A549 (cell line): ENCODE results near the gene FTCD. TPM values are rescaled to one million over a fixed set of nuclear protein-coding genes. Genes with fewer than 3 reads are reported as not detected.

Experiments used
- ATAC-seq, 2 experiments: fragments of 200-7000 bp in 1 of 2; fragments of >200 bp in 1 of 2; cut with Nextera tagmentation in 1 of 2; cut with Tn5 transposase in 1 of 2; 3 replicates each; pipeline versions ENCODE4 v1.8.0 to v1.9.1; 2018 to 2020; ENCODE audit warnings: mild to moderate bottlenecking in 1 of 2, moderate library complexity in 1 of 2
- CTCF ChIA-PET: fragments of 300-600 bp; sonication (Branson Sonifier 250); formaldehyde crosslinking; extraction: SDS; loops from one replicate; lab custom pipeline; 2021; ENCODE audit warnings: antibody characterized with exemption, inconsistent platforms; lab: Yijun Ruan, JAX
- POLR2A ChIA-PET: fragments of 350-600 bp; formaldehyde crosslinking; extraction: SDS; loops from one replicate; lab custom pipeline; 2021; ENCODE audit warnings: antibody characterized with exemption, inconsistent platforms; lab: Yijun Ruan, JAX
- DNase-seq, 2 experiments: peaks; one replicate each; pipeline versions ENCODE4 v3.0.0 to v3.0.0-alpha.2; 2011 to 2016; ENCODE audit warnings: low read depth in 1 of 2, low spot score in 1 of 2
- FAIRE-seq: peaks from 2 replicates; lab custom pipeline; 2011; peaks lifted over from hg19 to GRCh38; lab: Jason Lieb, UNC
- H3K27ac ChIP-seq, 2 experiments: fragments of >200 bp; sonication (Bioruptor Twin); formaldehyde crosslinking; 3 replicates each; pipeline ENCODE4 v1.5.1; 2016 to 2017
- H3K4me1 ChIP-seq: fragments of >200 bp; sonication (Bioruptor Twin); formaldehyde crosslinking; 3 replicates; pipeline ENCODE4 v1.6.1; 2016
- H3K4me2 ChIP-seq: fragments of >200 bp; sonication (Bioruptor Twin); formaldehyde crosslinking; 3 replicates; pipeline ENCODE4 v1.6.1; 2016
- H3K4me3 ChIP-seq: fragments of >200 bp; sonication (Bioruptor Twin); formaldehyde crosslinking; 3 replicates; pipeline ENCODE4 v1.5.1; 2016
- H3K9me3 ChIP-seq: fragments of >200 bp; sonication (Bioruptor Twin); formaldehyde crosslinking; 3 replicates; pipeline ENCODE4 v1.6.1; 2016
- BCL3 ChIP-seq: fragments of >200 bp; sonication (Bioruptor Twin); formaldehyde crosslinking; IDR thresholded peaks from 3 replicates; pipeline ENCODE4 v1.6.1; 2016
- CBX8 ChIP-seq: fragments of 200-600 bp; sonication (generic); IDR thresholded peaks from 2 replicates; pipeline ENCODE4 v1.6.1; 2016
- CEBPB ChIP-seq, 2 experiments: fragments of >200 bp in 1 of 2; sonication (Bioruptor Twin) in 1 of 2; formaldehyde crosslinking in 1 of 2; IDR thresholded peaks; 2 replicates each; pipeline ENCODE4 v1.6.1; 2012 to 2016
- CTCF ChIP-seq: fragments of >200 bp; sonication (Bioruptor Twin); formaldehyde crosslinking; IDR thresholded peaks from 3 replicates; pipeline ENCODE4 v1.5.1; 2016
- EHF ChIP-seq: fragments of 250-450 bp; sonication (Bioruptor Pico); IDR thresholded peaks from 2 replicates; pipeline ENCODE4 v1.5.0; 2020; ENCODE audit warnings: mild to moderate bottlenecking
- EHMT2 ChIP-seq: fragments of 200-600 bp; sonication (generic); IDR thresholded peaks from 2 replicates; pipeline ENCODE4 v1.6.1; 2016; ENCODE audit warnings: antibody characterized with exemption, low read depth, mild to moderate bottlenecking, moderate library complexity
- FOSL2 ChIP-seq, 2 experiments: fragments of 450-650 bp in 1 of 2; fragments of >200 bp in 1 of 2; sonication (Bioruptor Twin) in 1 of 2; formaldehyde crosslinking; IDR thresholded peaks; 2 replicates each; pipeline versions ENCODE4 v1.5.0 to v1.6.1; 2016 to 2020; ENCODE audit warnings: mild to moderate bottlenecking in 1 of 2, moderate library complexity in 1 of 2
- GATA3 ChIP-seq: IDR thresholded peaks from 2 replicates; pipeline ENCODE4 v1.6.1; 2012; ENCODE audit warnings: borderline replicate concordance
- HEYL ChIP-seq: fragments of 250-450 bp; sonication (Bioruptor Pico); IDR thresholded peaks from 2 replicates; pipeline ENCODE4 v1.8.0; 2021; ENCODE audit warnings: mild to moderate bottlenecking, moderate library complexity
- HMGXB4 ChIP-seq: fragments of 250-450 bp; sonication (Bioruptor Pico); IDR thresholded peaks from 2 replicates; pipeline ENCODE4 v1.5.0; 2021; ENCODE audit warnings: mild to moderate bottlenecking, moderate library complexity, borderline replicate concordance
- HOXB5 ChIP-seq: fragments of 250-450 bp; sonication (Bioruptor Pico); IDR thresholded peaks from 2 replicates; pipeline ENCODE4 v1.5.0; 2020; ENCODE audit warnings: mild to moderate bottlenecking, moderate library complexity
- KDM1A ChIP-seq: fragments of 200-600 bp; sonication (generic); IDR thresholded peaks from 2 replicates; pipeline ENCODE4 v1.6.1; 2016; ENCODE audit warnings: low read depth, mild to moderate bottlenecking
- MAX ChIP-seq: IDR thresholded peaks from 2 replicates; pipeline ENCODE4 v1.6.1; 2012
- MAZ ChIP-seq: fragments of 150-350 bp; IDR thresholded peaks from 2 replicates; pipeline ENCODE4 v1.6.1; 2014; ENCODE audit warnings: antibody characterized with exemption, low read depth, low read length, borderline replicate concordance
- PHF8 ChIP-seq: fragments of 200-600 bp; sonication (generic); IDR thresholded peaks from 2 replicates; pipeline ENCODE4 v1.6.1; 2016; ENCODE audit warnings: low read depth, mild to moderate bottlenecking, antibody characterized with exemption, moderate library complexity, borderline replicate concordance
- SMC3 ChIP-seq: fragments of >200 bp; sonication (Bioruptor Twin); formaldehyde crosslinking; IDR thresholded peaks from 3 replicates; pipeline ENCODE4 v1.6.1; 2018; ENCODE audit warnings: inconsistent platforms
- TP53 ChIP-seq: fragments of 250-450 bp; sonication (Bioruptor Pico); IDR thresholded peaks from 2 replicates; pipeline ENCODE4 v1.5.0; 2021; ENCODE audit warnings: mild to moderate bottlenecking, moderate library complexity
- USF2 ChIP-seq: fragments of 450-650 bp; IDR thresholded peaks from 2 replicates; pipeline ENCODE4 v1.6.1; 2014; ENCODE audit warnings: antibody characterized with exemption
- WGBS: methylation state at CpG from one replicate; pipeline ENCODE4 v1.1.6; 2017; ENCODE audit errors: missing lambda C conversion rate; 5-methylcytosine and 5-hydroxymethylcytosine counted together
- polyA plus RNA-seq, 4 experiments: library from polyadenylated mRNA; depleted of rRNA in 3 of 4; stranded (reverse); fragments of >200 nt; fragmentation: RNase III in 1 of 4; extraction: RNeasy Plus Mini Kit Qiagen cat#74134 plus additional on column Dnase treatment in 1 of 4; gene quantifications; 2 replicates in 3 of 4; 3 replicates in 1 of 4; pipeline ENCODE4 v1.2.3, GENCODE V29; 2011 to 2017
- TF ChIP-seq, protein P1 (sequence below): fragments of 200-600 bp; sonication (generic); IDR thresholded peaks from 2 replicates; pipeline ENCODE4 v1.6.1; 2016; ENCODE audit warnings: antibody characterized with exemption, mild to moderate bottlenecking, moderate library complexity
- TF ChIP-seq, protein P2 (sequence below): fragments of 150-350 bp; IDR thresholded peaks from 2 replicates; pipeline ENCODE4 v1.6.1; 2014; ENCODE audit warnings: low read depth, mild to moderate bottlenecking, low read length
- TF ChIP-seq, protein P3 (sequence below): IDR thresholded peaks from 2 replicates; pipeline ENCODE4 v1.6.1; 2012

Gene FTCD
- polyA plus RNA-seq, 2 of the 4 experiments (the other 2 are of a cell fraction) = not detected

DNA sequence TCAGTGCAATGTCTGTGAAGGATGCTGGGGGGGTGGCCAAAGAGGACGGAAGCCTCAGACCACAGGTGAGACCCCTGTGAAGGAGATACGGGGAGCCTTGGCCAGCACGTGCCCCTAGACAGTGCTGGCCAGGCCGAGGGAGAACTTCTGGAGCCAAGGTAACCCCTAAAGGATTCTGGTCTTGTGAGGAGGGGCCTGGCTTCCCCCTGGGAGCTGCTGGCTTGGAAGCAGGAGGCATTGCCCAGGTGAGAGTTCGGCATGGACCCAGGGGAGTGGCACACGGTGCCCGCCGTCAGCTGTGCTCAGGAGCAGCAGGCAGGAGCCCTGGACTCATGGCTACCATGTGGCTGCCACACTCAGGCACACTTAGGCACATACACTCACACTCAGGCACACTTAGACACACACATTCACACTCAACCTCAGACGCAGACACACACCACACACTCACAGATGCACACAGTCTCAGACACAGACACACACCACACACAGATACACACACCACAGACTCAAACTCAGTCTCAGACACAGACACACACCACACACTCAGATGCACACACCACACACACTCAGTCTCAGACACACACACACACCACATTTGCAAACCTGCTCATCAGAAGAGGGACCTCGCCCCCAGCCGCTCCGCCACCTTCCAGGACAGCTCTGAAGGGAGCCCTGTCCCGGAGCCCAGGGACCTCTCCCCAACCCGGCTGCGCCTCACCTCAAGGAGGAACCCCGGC lies 58.6 kb downstream of the FTCD start:
- TF ChIP-seq MAX = no peak
- no peak for TF ChIP-seq CEBPB (IDR thresholded peaks at IDR 0.05)
- TF ChIP-seq GATA3 = no peak
- TF ChIP-seq, protein P1, sequence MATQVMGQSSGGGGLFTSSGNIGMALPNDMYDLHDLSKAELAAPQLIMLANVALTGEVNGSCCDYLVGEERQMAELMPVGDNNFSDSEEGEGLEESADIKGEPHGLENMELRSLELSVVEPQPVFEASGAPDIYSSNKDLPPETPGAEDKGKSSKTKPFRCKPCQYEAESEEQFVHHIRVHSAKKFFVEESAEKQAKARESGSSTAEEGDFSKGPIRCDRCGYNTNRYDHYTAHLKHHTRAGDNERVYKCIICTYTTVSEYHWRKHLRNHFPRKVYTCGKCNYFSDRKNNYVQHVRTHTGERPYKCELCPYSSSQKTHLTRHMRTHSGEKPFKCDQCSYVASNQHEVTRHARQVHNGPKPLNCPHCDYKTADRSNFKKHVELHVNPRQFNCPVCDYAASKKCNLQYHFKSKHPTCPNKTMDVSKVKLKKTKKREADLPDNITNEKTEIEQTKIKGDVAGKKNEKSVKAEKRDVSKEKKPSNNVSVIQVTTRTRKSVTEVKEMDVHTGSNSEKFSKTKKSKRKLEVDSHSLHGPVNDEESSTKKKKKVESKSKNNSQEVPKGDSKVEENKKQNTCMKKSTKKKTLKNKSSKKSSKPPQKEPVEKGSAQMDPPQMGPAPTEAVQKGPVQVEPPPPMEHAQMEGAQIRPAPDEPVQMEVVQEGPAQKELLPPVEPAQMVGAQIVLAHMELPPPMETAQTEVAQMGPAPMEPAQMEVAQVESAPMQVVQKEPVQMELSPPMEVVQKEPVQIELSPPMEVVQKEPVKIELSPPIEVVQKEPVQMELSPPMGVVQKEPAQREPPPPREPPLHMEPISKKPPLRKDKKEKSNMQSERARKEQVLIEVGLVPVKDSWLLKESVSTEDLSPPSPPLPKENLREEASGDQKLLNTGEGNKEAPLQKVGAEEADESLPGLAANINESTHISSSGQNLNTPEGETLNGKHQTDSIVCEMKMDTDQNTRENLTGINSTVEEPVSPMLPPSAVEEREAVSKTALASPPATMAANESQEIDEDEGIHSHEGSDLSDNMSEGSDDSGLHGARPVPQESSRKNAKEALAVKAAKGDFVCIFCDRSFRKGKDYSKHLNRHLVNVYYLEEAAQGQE = no peak
- no peak for TF ChIP-seq MAZ
- no peak for TF ChIP-seq SMC3
- TF ChIP-seq HOXB5 = no peak
- no peak for TF ChIP-seq BCL3
- no peak for TF ChIP-seq CBX8
- TF ChIP-seq CTCF = no peak
- no peak for TF ChIP-seq FOSL2 (IDR thresholded peaks at IDR 0.05)
- TF ChIP-seq FOSL2 (CRISPR knock-in tag; IDR thresholded peaks at IDR 0.05) = no peak
- no peak for TF ChIP-seq EHF (CRISPR knock-in tag)
- TF ChIP-seq PHF8 = no peak
- no peak for TF ChIP-seq HEYL (CRISPR knock-in tag)
- TF ChIP-seq TP53 = no peak
- TF ChIP-seq EHMT2 = no peak
- no peak for TF ChIP-seq KDM1A
- 75% methylated on average over 4 of the region's 16 CpGs for WGBS
- ATAC-seq (no peak), DNase-seq (no peak), FAIRE-seq (no peak)
- no peak overlapping the region for H3K4me3 ChIP-seq
- CTCF ChIA-PET = interaction anchor here (0.8 to 2.6 kb wide), 6 partner anchors 23 to 126 kb away, joined by 3 to 19 read pairs (median 4); no protein-coding TSS in a partner anchor
- POLR2A ChIA-PET = no interaction called here
- no peaks in the 10 kb centered on the region for H3K9me3 ChIP-seq
- H3K4me1 ChIP-seq = no peaks in the 10 kb centered on the region
- no peak overlapping the region; the same call in 2 of the 3 replicates for H3K4me2 ChIP-seq
- peak overlapping the region in 1 of 2 experiments; percentile 90; a peak in 1 of 6 replicates for H3K27ac ChIP-seq

- POLR2A ChIA-PET = no interaction called here
- H3K27ac ChIP-seq = no peak overlapping the region
- FAIRE-seq (no peak), DNase-seq (no peak), ATAC-seq (no peak)
- WGBS = 68% methylated on average over 8 of the region's 12 CpGs
- H3K4me3 ChIP-seq = no peak overlapping the region
- no peaks in the 10 kb centered on the region for H3K4me1 ChIP-seq
- CTCF ChIA-PET = interaction anchor here (0.7 to 2.6 kb wide), 4 partner anchors 22 to 125 kb away, joined by 3 to 19 read pairs (median 4); no protein-coding TSS in a partner anchor
- no peak overlapping the region for H3K4me2 ChIP-seq
- no peaks in the 10 kb centered on the region for H3K9me3 ChIP-seq
- TF ChIP-seq USF2 = no peak
- TF ChIP-seq HMGXB4 (CRISPR knock-in tag) = no peak
- no peak for TF ChIP-seq HEYL (CRISPR knock-in tag)
- TF ChIP-seq, protein P2, sequence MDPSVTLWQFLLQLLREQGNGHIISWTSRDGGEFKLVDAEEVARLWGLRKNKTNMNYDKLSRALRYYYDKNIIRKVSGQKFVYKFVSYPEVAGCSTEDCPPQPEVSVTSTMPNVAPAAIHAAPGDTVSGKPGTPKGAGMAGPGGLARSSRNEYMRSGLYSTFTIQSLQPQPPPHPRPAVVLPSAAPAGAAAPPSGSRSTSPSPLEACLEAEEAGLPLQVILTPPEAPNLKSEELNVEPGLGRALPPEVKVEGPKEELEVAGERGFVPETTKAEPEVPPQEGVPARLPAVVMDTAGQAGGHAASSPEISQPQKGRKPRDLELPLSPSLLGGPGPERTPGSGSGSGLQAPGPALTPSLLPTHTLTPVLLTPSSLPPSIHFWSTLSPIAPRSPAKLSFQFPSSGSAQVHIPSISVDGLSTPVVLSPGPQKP = no peak
- TF ChIP-seq, protein P3, sequence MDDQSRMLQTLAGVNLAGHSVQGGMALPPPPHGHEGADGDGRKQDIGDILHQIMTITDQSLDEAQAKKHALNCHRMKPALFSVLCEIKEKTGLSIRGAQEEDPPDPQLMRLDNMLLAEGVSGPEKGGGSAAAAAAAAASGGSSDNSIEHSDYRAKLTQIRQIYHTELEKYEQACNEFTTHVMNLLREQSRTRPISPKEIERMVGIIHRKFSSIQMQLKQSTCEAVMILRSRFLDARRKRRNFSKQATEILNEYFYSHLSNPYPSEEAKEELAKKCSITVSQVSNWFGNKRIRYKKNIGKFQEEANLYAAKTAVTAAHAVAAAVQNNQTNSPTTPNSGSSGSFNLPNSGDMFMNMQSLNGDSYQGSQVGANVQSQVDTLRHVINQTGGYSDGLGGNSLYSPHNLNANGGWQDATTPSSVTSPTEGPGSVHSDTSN = no peak
- no peak for TF ChIP-seq TP53
Observed at GRCh38 chr21:46095814-46096595, 59.4 kb downstream of the FTCD start.
